ENCODE results near the gene LUZP2.

- TF ChIP-seq CTCF (IDR thresholded peaks at IDR 0.05) (no peak), POLR2A (IDR thresholded peaks at IDR 0.05) (no peak)
These were observed 125.4 kb downstream of the LUZP2 start for GRCh38 chr11:24622262-24622661.
